LNCAP (cell line): Measurements from ENCODE around the gene TNNT3.

Experiments
- TF ChIP-seq, protein P1 (sequence below): fragments of 450-650 bp; IDR thresholded peaks from 2 replicates; pipeline ENCODE4 v1.5.1; 2017; ENCODE audit warnings: mild to moderate bottlenecking

TNNT3 gene

DNA sequence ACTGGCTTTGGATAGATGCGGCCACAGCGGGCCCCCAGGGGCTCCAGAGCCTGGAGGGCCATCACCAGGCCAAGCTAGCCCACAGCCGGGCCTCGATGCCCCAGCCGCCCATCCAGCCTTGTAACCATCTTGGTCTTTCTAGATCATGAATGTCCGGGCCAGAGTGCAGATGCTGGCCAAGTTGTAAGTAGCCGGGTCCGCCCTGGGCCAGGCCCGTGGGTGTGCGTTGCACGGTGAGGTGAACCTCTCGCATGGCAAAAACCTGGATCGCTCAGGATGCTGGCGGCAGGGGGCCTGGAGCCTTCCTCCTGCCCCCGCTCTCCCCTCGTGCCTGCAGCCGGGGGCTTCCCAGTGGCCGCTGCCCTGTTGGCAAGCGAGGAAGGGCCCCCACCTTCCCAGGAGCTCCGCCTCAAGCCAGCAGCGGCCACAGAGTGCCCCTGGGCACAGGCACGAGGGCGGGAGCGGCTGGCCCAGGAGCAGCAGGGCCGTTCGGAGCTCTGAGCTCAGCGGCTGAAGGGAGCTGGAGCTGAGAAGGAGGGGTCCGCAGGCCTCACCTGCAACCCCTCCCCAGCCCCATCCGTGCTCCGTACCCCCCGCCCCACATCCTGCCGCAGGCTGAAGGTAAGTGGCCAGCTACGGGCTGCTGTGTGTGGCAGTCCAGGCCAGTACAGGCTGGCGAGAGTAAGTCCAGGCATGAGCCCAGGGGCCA lies 16.7 kb downstream of the TNNT3 start:
- TF ChIP-seq, protein P1, sequence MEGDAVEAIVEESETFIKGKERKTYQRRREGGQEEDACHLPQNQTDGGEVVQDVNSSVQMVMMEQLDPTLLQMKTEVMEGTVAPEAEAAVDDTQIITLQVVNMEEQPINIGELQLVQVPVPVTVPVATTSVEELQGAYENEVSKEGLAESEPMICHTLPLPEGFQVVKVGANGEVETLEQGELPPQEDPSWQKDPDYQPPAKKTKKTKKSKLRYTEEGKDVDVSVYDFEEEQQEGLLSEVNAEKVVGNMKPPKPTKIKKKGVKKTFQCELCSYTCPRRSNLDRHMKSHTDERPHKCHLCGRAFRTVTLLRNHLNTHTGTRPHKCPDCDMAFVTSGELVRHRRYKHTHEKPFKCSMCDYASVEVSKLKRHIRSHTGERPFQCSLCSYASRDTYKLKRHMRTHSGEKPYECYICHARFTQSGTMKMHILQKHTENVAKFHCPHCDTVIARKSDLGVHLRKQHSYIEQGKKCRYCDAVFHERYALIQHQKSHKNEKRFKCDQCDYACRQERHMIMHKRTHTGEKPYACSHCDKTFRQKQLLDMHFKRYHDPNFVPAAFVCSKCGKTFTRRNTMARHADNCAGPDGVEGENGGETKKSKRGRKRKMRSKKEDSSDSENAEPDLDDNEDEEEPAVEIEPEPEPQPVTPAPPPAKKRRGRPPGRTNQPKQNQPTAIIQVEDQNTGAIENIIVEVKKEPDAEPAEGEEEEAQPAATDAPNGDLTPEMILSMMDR: no peak

- TF ChIP-seq, protein P1: no peak
Measured at GRCh38 chr11:1936781-1937615, 17.5 kb downstream of the TNNT3 start.

- TF ChIP-seq, protein P1: no peak
Measured at GRCh38 chr11:1937616-1938342, 18.3 kb downstream of the TNNT3 start.

GRCh38 chr11:1938343-1939005 lies 19.0 kb downstream of the TNNT3 start:
- TF ChIP-seq, protein P1: no peak

- TF ChIP-seq, protein P1: no peak
Measured at GRCh38 chr11:1939006-1939625, 19.6 kb downstream of the TNNT3 start.

DNA sequence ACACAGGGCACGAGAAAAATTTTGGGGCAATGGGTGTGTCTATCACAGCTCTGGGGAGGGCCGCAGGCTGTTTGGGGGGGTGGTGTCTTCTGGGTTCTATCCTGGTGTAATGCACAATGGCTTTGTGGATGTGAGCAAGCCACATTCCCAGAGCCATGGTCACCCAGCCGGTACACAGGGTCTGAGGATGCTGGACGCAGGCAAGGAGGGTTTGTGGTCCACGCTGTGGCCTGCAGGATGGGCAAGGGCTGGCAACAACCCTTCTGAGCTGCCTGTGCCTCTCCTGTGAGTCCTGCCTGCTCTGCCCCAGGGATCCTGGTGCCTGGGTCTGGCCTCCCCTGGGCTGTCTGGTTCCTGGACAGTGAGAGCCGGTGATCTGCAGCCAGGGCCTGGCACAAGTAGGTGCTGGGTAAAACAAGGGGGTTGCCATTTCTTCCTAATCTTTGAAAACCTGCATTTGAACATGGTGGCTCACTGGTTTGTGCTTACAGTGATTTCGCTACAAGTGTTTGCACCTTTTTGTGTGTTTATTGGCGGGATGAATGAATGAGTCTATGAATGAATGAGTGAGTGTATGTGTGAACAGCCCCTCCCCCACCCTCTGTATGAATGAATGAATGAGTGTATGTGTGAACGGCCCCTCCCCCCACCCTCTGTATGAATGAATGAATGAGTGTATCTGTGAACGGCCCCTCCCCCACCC lies 23.2 kb downstream of the TNNT3 start:
- TF ChIP-seq, protein P1: no peak
